Ectodermal cell (in vitro differentiated cells): ENCODE data around the gene PTPRG.

ENCODE experiments used
- H3K27ac ChIP-seq: 2 replicates; pipeline ENCODE4 v1.7.0; 2013; ENCODE audit warnings: mild to moderate bottlenecking, low read depth, low read length; ENCODE audit not compliant: insufficient read depth, poor library complexity, severe bottlenecking
- H3K27me3 ChIP-seq: 2 replicates; pipeline ENCODE4 v1.7.0; 2013; ENCODE audit warnings: mild to moderate bottlenecking, low read length; ENCODE audit not compliant: insufficient read depth, control insufficient read depth, poor library complexity, severe bottlenecking
- H3K36me3 ChIP-seq: one replicate; pipeline ENCODE4 v1.7.0; 2013; ENCODE audit warnings: low read length; ENCODE audit not compliant: control insufficient read depth, insufficient read depth
- H3K4me1 ChIP-seq: one replicate; pipeline ENCODE4 v1.7.0; 2013; ENCODE audit warnings: low read length; ENCODE audit not compliant: control insufficient read depth, insufficient read depth
- H3K4me3 ChIP-seq: 2 replicates; pipeline ENCODE4 v1.7.0; 2013; ENCODE audit warnings: low read depth, low read length, control low read depth; ENCODE audit not compliant: insufficient read depth
- H3K9me3 ChIP-seq: 2 replicates; pipeline ENCODE4 v1.7.0; 2013; ENCODE audit warnings: mild to moderate bottlenecking, low read length, moderate library complexity; ENCODE audit not compliant: control insufficient read depth
- WGBS, 2 experiments: methylation state at CpG; one replicate each; pipeline ENCODE4 v1.1.7; 2013; ENCODE audit warnings: missing lambda C conversion rate in 2 of 2; 5-methylcytosine and 5-hydroxymethylcytosine counted together

Gene PTPRG

DNA sequence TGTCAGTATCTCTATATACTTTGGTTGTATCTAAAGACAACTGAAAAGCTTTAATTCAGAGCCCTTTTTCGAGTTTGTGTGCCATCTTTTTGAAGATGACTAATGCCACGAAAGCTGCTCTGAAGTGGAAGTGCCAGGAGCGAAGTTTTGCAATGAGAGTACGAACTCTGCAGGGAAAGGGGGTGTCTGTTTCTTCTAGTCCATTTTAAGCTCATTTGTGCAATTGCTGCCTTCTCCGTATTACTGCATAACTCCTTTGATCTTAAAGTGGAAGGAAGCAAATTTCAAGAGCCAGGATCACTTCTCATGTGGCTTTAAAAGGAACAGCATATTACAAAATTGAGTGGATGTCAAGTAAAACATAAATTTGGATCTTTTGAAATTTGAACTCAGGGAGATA, 566.7 kb downstream of the PTPRG start:
- Histone ChIP-seq H3K27ac (no peak overlapping the region), H3K4me3 (no peak overlapping the region), H3K4me1 (peaks cover 4% of the 10 kb centered on the region), H3K9me3 (no peaks in the 10 kb centered on the region), H3K27me3 (no peaks in the 10 kb centered on the region), H3K36me3 (no peaks in the 10 kb centered on the region)
- WGBS, 2 experiments, result 98 to 99% methylated on average over 5 of the region's 5 CpGs

DNA sequence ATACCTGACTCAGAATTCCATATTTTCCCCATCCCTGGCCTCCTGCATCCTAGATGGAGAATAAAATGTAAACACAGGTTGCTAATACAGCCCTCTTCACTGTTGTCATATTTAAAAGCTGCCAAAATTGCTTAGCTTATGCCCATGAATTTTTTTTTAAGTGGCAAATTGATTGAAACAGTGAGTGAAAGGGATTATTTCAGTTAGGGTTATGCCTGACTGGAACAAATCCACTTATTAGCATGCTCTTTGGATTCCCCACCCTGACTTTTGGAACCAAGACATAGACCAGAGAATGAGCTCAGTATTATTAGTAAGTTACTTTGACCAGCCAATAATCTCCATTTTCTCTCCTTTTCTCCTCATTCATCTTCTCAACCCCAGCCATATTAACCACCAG, 567.3 kb downstream of the PTPRG start:
- Histone ChIP-seq H3K27ac (no peak overlapping the region), H3K36me3 (no peaks in the 10 kb centered on the region), H3K4me3 (no peak overlapping the region), H3K9me3 (no peaks in the 10 kb centered on the region), H3K4me1 (peaks cover 4% of the 10 kb centered on the region), H3K27me3 (no peaks in the 10 kb centered on the region)

DNA sequence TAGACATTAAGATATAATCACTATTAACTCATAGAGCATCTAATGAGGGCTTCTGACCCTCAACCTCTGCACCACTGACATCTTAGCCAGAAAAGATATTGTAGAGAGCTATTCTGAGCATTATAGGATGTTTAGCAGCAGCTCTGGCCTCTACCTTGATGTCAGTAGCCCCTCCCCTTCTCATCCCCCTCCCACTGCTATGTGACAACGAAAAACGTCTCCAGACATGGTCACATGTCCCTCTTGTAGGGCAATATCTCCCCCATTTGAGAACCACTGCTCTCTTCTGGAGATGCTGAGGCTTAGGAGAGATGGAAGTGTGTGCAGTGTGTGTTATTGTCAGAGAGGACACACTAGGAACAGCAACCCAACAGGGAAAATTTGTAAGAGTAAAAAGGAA, 569.7 kb downstream of the PTPRG start:
- Histone ChIP-seq H3K27me3 (no peaks in the 10 kb centered on the region), H3K4me3 (no peak overlapping the region), H3K4me1 (peaks cover 3% of the 10 kb centered on the region), H3K36me3 (no peaks in the 10 kb centered on the region), H3K27ac (no peak overlapping the region), H3K9me3 (no peaks in the 10 kb centered on the region)
- 31 to 35% methylated on average over 2 of the region's 2 CpGs for WGBS, 2 experiments

DNA sequence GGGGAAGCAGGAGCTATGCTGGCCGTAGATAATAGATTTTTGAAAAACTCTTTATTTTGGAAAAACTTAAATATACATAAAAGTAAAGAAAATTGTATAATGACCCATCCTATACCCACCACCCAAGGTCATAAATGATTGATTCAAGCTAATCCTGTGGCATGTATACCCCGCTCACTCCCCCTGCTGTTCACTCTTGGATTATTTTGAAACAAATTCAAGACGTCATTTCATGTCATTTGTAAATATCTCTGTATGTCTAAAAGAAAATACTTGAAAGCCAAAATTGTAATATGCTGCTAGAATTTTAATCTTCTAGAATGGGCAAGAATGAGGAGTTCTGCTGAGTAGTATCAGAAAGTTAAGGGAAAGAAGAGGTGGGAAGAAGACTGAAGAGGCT, 570.2 kb downstream of the PTPRG start:
- Histone ChIP-seq H3K27me3 (no peaks in the 10 kb centered on the region), H3K4me1 (peaks cover 3% of the 10 kb centered on the region), H3K9me3 (no peaks in the 10 kb centered on the region), H3K36me3 (no peaks in the 10 kb centered on the region), H3K4me3 (no peak overlapping the region), H3K27ac (no peak overlapping the region)
- 43 to 58% methylated on average over 1 of the region's 3 CpGs for WGBS, 2 experiments

DNA sequence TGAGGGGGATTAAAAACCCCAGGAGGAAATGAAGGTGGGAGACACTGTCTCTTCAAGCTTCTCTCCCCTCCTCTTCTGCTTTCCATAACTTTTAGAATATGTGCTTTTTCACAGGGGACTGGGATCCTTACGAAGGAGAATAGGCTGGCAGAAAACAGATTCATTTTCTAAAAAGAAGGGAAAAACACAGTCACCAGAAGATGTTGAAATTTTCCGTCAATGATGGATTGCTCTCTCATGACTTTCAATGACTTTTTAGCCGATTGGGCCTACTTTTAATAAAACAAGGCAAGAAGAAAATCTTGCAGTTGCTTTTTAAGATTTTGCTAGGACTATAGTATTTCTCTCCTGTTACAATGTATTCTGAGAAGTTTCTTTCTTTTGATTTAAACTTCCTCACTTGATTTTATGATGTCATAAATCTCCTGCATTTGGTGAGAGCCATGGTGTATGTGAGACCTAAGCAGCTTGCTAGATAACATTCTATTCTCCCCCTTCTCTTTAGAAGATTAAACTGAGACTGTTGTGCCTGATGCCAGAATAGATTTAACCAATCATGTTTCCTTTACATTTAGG, 570.7 kb downstream of the PTPRG start:
- WGBS, 2 experiments, result 94 to 96% methylated on average over 3 of the region's 3 CpGs

DNA sequence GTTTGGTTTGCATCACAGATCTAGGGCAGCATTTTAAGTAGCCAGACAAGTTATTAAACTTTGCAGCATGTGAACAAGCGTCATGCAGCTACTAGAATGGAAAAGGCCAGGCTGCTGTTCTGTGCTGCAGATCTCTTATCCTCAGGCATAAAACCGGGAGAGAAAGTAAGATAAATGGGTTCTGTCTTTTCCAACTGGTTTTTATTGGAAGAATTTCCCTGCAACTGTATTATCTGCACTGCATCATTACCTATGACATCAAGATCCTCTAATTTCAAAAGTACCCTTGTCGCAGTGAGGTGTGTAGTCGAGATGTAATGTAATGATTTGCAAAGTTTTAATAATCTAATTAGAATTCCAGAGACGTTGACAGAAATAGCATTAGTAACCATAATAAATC, 571.6 kb downstream of the PTPRG start:
- Histone ChIP-seq H3K9me3 (no peaks in the 10 kb centered on the region), H3K27ac (no peak overlapping the region)

More for the DNA sequence above, 570.7 kb downstream of the PTPRG start:
- Histone ChIP-seq H3K27ac (no peak overlapping the region), H3K9me3 (no peaks in the 10 kb centered on the region), H3K27me3 (no peaks in the 10 kb centered on the region), H3K4me1 (peaks cover 3% of the 10 kb centered on the region), H3K4me3 (no peak overlapping the region), H3K36me3 (no peaks in the 10 kb centered on the region)

DNA sequence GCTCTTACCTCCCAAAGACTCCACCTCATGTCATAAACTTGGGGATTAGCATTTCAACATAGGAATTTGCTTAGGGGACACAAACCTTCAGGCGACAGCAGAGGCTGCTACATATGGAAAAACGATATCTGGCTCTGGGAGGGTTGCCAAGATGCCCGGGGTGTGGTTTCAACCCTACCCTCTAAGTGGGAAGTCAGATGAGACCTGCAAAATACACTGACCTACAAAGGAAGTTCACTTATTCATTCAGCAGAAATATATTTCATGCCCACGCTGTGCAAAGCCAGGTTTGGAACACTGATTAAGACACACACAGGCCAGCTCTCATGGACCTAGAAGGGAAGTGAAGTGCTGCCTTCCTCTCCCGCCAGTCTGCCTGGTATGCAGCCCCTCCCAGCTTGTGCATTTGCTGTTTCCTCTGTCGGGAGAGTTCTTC, 572.7 kb downstream of the PTPRG start:
- H3K36me3 ChIP-seq, result no peaks in the 10 kb centered on the region
- H3K27me3 ChIP-seq, result no peaks in the 10 kb centered on the region
- H3K4me1 ChIP-seq, result peaks cover 3% of the 10 kb centered on the region
- 91 to 92% methylated on average over 6 of the region's 6 CpGs for WGBS, 2 experiments
- H3K27ac ChIP-seq, result no peak overlapping the region
- no peaks in the 10 kb centered on the region for H3K9me3 ChIP-seq
- no peak overlapping the region for H3K4me3 ChIP-seq

More for the DNA sequence above, 571.6 kb downstream of the PTPRG start:
- Histone ChIP-seq H3K36me3 (no peaks in the 10 kb centered on the region), H3K4me1 (peaks cover 3% of the 10 kb centered on the region), H3K4me3 (no peak overlapping the region), H3K27me3 (no peaks in the 10 kb centered on the region)
- WGBS, 2 experiments, result 90 to 95% methylated on average over 3 of the region's 5 CpGs

DNA sequence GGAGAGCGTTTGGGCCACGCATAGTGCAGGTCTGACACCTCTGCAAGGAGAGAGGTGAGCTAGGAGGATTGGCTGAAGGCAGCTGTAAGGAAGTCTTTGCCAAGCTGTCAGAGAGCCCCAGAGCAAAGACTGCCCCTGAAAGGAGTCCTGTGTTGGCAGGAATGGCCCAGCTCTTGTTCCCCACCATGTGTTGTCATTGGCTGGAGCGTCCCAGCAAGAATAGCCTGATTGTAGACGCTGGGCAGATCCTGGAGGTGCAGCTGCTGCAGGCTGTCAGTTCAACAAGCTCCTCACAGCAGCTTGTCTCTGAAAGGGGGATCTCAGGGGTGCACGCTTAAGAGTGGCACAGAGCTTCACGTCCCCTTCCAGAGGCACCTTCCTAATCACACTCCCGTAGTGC, 574.4 kb downstream of the PTPRG start:
- H3K36me3 ChIP-seq, result no peaks in the 10 kb centered on the region
- no peaks in the 10 kb centered on the region for H3K27me3 ChIP-seq
- peaks cover 3% of the 10 kb centered on the region for H3K4me1 ChIP-seq
- no peak overlapping the region for H3K4me3 ChIP-seq
- no peaks in the 10 kb centered on the region for H3K9me3 ChIP-seq
- WGBS, 2 experiments, result 89 to 92% methylated on average over 7 of the region's 7 CpGs
- H3K27ac ChIP-seq, result no peak overlapping the region

DNA sequence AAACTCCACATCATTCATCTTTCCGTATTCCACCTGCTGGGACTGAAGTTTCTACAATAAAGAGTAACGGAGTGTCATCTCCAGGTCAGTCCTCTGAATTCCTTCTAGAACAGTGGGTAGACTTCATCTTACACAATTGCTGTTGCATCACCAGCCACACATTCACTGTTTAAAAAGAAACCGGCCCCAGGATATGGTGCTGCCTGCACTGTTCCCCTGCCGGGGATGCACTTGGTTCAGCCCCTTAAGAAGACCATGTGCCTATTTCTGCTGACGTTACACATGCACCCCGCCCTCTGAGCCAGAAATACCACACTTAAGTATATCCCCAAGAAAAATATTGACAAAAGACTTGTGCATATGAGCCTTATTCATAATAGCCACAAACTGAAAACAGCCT, 578.6 kb downstream of the PTPRG start:
- no peaks in the 10 kb centered on the region for H3K36me3 ChIP-seq
- H3K27me3 ChIP-seq, result no peaks in the 10 kb centered on the region
- H3K4me3 ChIP-seq, result no peak overlapping the region
- H3K27ac ChIP-seq, result no peak overlapping the region
- WGBS, 2 experiments, result 91 to 96% methylated on average over 6 of the region's 6 CpGs
- no peaks in the 10 kb centered on the region for H3K9me3 ChIP-seq
- H3K4me1 ChIP-seq, result peaks cover 8% of the 10 kb centered on the region

DNA sequence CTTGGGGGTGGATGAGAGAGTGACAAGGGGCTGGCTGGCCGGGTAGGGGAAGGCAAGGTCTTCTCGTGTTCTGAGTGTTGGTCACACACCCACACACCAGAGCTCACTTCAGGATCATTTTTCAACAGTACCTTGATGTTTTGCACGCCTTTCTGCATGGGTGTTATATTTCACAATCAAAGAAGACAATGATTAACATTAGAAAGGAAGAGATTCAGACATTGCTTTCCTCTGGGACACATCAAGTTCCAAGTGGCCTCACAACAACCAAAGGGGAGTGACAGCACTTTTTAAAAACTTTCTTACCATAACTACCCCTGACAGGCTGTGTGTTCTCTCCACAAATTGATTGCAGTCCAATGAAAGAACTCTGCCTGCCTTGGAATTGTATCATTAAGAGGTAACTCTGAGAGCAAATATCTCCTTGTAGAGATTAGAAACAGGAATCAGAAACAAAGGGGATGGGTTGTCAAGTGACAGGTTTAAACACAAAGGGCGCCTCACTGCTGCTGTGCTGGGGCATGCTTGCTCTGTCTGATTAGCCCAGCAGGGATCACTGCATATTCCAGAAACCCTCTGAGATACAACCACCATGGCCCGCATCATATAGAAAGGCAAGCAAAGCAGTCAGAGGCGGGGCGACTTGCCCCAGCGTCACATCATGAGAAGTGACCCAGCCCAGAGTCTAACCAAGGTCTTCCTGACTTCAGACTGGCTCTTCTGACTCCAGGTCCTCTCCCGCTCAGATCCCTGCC, 581.1 kb downstream of the PTPRG start:
- Histone ChIP-seq H3K36me3 (no peaks in the 10 kb centered on the region), H3K4me3 (no peak overlapping the region), H3K27ac (no peak overlapping the region), H3K4me1 (peaks cover 5% of the 10 kb centered on the region), H3K9me3 (no peaks in the 10 kb centered on the region), H3K27me3 (no peaks in the 10 kb centered on the region)
- 74 to 81% methylated on average over 9 of the region's 9 CpGs for WGBS, 2 experiments
